ENCODE results near the gene ACVR1B. TPM values are rescaled to one million over a fixed set of nuclear protein-coding genes. Genes with fewer than 3 reads are reported as not detected.

ACVR1B gene
- total RNA-seq, 1 experiment from 2014 or later, result 112 TPM

DNA sequence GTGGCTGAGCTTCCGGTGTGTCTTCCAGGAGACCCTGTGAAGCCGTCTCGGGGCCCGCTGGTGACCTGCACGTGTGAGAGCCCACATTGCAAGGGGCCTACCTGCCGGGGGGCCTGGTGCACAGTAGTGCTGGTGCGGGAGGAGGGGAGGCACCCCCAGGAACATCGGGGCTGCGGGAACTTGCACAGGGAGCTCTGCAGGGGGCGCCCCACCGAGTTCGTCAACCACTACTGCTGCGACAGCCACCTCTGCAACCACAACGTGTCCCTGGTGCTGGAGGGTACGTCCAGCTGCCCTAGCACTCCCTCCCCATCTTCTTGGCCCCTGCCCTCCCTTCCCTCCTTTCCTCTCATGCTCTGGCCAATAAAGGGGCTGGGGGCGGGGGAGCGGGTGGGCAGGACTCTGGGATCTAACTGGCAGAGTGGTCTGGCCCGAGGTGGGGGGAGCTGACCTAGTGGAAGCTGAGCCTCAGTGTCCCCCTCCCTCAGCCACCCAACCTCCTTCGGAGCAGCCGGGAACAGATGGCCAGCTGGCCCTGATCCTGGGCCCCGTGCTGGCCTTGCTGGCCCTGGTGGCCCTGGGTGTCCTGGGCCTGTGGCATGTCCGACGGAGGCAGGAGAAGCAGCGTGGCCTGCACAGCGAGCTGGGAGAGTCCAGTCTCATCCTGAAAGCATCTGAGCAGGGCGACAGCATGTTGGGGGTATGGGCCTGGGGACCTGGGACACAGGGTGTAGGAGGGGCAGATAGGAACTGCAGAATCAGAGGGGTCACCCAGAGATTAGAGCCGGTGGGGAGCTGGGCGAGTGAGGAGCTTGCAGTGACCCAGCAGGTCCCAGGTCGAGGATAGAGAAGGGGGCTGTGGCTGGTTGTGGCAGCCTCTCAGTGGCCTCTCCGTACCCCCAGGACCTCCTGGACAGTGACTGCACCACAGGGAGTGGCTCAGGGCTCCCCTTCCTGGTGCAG lies 38.1 kb upstream of the ACVR1B start:
- CTCF ChIA-PET, result interaction anchor here (1.0 kb wide), 2 partner anchors 10 to 79 kb away, joined by 3 to 4 read pairs; no protein-coding TSS in a partner anchor
- BruUV-seq (replicated peaks), result no TSS peak

DNA sequence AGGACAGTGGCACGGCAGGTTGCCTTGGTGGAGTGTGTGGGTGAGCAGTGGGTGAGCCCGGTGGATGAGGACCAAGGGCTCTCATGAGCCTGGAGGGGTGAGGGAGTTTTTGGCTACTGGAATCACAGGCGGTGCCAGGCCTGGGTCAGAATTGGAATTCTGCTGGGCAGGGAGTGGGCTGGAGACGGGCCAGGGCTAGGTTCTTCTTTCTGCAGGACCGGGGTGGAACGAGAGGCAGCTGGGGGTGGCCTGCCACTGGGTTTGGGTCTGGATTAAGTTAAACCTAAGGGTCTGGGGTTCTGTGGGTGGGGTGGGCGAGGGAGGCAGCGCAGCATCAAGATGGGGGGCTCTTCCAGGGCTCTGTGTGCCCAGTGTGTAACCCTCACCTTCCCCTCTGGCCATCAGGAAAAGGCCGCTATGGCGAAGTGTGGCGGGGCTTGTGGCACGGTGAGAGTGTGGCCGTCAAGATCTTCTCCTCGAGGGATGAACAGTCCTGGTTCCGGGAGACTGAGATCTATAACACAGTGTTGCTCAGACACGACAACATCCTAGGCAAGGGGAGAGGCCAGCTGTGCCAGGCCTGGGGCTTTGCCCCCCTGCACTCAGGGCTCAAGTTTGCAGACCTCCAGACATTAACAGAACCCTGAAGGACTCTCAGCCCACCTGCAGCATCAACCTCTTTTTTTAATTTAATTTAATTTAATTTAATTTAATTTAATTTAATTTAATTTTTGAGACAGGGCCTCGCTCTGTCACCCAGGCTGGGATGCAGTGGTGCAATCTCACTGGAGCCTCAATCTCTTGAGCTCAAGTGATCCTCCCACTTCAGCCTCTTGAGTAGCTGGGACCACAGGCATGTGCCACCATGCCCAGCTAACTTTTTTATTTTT lies 37.2 kb upstream of the ACVR1B start:
- Histone ChIP-seq H3K27me3 (replicated peaks; ENCODE audit: control insufficient read depth, insufficient read depth, low read length) (no peaks in the 10 kb centered on the region), H3K4me1 (no peaks in the 10 kb centered on the region; the same call in 1 of the 2 replicates), H3K4me3 (ENCODE audit: low read depth, low read length) (no peak overlapping the region), H3K36me3 (ENCODE audit: control insufficient read depth, insufficient read depth, low read length) (no peaks in the 10 kb centered on the region), H3K9me3 (no peaks in the 10 kb centered on the region)
- BruUV-seq (replicated peaks), result no TSS peak
- no peak overlapping the region for H3K27ac Mint-ChIP-seq (ENCODE audit: unreplicated experiment)
- ChIA-PET CTCF (no interaction called here), POLR2A (no interaction called here)
- intact Hi-C loops (cut with micrococcal nuclease; ENCODE audit: unreplicated experiment), result no loop called here
- H3K27me3 Mint-ChIP-seq (ENCODE audit: insufficient read depth, unreplicated experiment), result no peaks in the 10 kb centered on the region
- H3K9me3 Mint-ChIP-seq (ENCODE audit: unreplicated experiment), result no peaks in the 10 kb centered on the region
- peaks cover 9% of the 10 kb centered on the region for H3K4me1 Mint-ChIP-seq (ENCODE audit: low read depth, unreplicated experiment)
- DNase-seq, result peak in 1 of 2 experiments; percentile 25
- no peak overlapping the region for H3K4me3 Mint-ChIP-seq (ENCODE audit: unreplicated experiment)
- TF ChIP-seq, protein P1, sequence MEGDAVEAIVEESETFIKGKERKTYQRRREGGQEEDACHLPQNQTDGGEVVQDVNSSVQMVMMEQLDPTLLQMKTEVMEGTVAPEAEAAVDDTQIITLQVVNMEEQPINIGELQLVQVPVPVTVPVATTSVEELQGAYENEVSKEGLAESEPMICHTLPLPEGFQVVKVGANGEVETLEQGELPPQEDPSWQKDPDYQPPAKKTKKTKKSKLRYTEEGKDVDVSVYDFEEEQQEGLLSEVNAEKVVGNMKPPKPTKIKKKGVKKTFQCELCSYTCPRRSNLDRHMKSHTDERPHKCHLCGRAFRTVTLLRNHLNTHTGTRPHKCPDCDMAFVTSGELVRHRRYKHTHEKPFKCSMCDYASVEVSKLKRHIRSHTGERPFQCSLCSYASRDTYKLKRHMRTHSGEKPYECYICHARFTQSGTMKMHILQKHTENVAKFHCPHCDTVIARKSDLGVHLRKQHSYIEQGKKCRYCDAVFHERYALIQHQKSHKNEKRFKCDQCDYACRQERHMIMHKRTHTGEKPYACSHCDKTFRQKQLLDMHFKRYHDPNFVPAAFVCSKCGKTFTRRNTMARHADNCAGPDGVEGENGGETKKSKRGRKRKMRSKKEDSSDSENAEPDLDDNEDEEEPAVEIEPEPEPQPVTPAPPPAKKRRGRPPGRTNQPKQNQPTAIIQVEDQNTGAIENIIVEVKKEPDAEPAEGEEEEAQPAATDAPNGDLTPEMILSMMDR (IDR thresholded peaks at IDR 0.05; ENCODE audit: insufficient read depth in 1 of 2, low read depth in 1 of 2, low read length in 1 of 2, severe bottlenecking in 1 of 2, unreplicated experiment in 1 of 2), result no peak
- H3K36me3 Mint-ChIP-seq (ENCODE audit: insufficient read depth, unreplicated experiment), result no peaks in the 10 kb centered on the region

More for the DNA sequence above, 38.1 kb upstream of the ACVR1B start:
- Mint-ChIP-seq H3K27ac (ENCODE audit: unreplicated experiment) (no peak overlapping the region), H3K4me3 (ENCODE audit: unreplicated experiment) (no peak overlapping the region), H3K4me1 (ENCODE audit: low read depth, unreplicated experiment) (peaks cover 9% of the 10 kb centered on the region), H3K27me3 (ENCODE audit: insufficient read depth, unreplicated experiment) (no peaks in the 10 kb centered on the region), H3K9me3 (ENCODE audit: unreplicated experiment) (no peaks in the 10 kb centered on the region), H3K36me3 (ENCODE audit: insufficient read depth, unreplicated experiment) (no peaks in the 10 kb centered on the region)
- H3K36me3 ChIP-seq (ENCODE audit: control insufficient read depth, insufficient read depth, low read length), result no peaks in the 10 kb centered on the region
- H3K27me3 ChIP-seq (replicated peaks; ENCODE audit: control insufficient read depth, insufficient read depth, low read length), result no peaks in the 10 kb centered on the region
- POLR2A ChIA-PET, result no interaction called here
- intact Hi-C loops (cut with micrococcal nuclease; ENCODE audit: unreplicated experiment), result no loop called here
- peak in 1 of 2 experiments; percentile 28 for DNase-seq
- H3K4me1 ChIP-seq, result no peaks in the 10 kb centered on the region
- no peak overlapping the region for H3K4me3 ChIP-seq (ENCODE audit: low read depth, low read length)
- H3K9me3 ChIP-seq, result no peaks in the 10 kb centered on the region
- TF ChIP-seq, protein P1 (IDR thresholded peaks at IDR 0.05; ENCODE audit: insufficient read depth in 1 of 2, low read depth in 1 of 2, low read length in 1 of 2, severe bottlenecking in 1 of 2, unreplicated experiment in 1 of 2), result peak; percentile 3 to 9

DNA sequence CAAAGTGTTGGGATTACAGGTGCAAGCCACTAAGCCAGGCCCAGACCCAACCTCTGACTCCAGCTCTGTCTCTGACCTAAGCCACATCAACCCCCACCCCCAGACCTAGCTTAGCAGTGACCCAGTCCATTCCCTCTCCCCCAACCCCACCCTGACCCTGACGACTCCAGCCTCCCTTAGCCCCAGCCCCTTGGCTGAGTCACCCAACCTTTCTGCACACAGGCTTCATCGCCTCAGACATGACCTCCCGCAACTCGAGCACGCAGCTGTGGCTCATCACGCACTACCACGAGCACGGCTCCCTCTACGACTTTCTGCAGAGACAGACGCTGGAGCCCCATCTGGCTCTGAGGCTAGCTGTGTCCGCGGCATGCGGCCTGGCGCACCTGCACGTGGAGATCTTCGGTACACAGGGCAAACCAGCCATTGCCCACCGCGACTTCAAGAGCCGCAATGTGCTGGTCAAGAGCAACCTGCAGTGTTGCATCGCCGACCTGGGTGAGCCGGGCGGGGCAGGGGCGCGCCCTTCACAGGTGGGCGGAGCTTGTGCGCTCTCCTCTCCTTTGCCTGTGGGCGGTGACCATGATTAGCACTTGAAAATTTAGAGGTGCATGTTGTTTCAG lies 36.4 kb upstream of the ACVR1B start:
- Histone ChIP-seq H3K4me1 (no peaks in the 10 kb centered on the region; the same call in 1 of the 2 replicates), H3K27me3 (replicated peaks; ENCODE audit: control insufficient read depth, insufficient read depth, low read length) (no peaks in the 10 kb centered on the region), H3K9me3 (no peaks in the 10 kb centered on the region), H3K4me3 (ENCODE audit: low read depth, low read length) (no peak overlapping the region), H3K36me3 (ENCODE audit: control insufficient read depth, insufficient read depth, low read length) (no peaks in the 10 kb centered on the region)
- ChIA-PET CTCF (interaction anchor here (0.6 kb wide), 1 partner anchor 15 kb away, joined by 11 read pairs; no protein-coding TSS in a partner anchor), POLR2A (no interaction called here)
- TF ChIP-seq, protein P1 (IDR thresholded peaks at IDR 0.05; ENCODE audit: insufficient read depth in 1 of 2, low read depth in 1 of 2, low read length in 1 of 2, severe bottlenecking in 1 of 2, unreplicated experiment in 1 of 2), result no peak
- Mint-ChIP-seq H3K36me3 (ENCODE audit: insufficient read depth, unreplicated experiment) (no peaks in the 10 kb centered on the region), H3K27me3 (ENCODE audit: insufficient read depth, unreplicated experiment) (no peaks in the 10 kb centered on the region), H3K4me3 (ENCODE audit: unreplicated experiment) (no peak overlapping the region), H3K4me1 (ENCODE audit: low read depth, unreplicated experiment) (peaks cover 9% of the 10 kb centered on the region), H3K27ac (ENCODE audit: unreplicated experiment) (peak overlapping the region; percentile 69), H3K9me3 (ENCODE audit: unreplicated experiment) (no peaks in the 10 kb centered on the region)
- intact Hi-C loops (cut with micrococcal nuclease; ENCODE audit: unreplicated experiment), result no loop called here
- peak in 1 of 2 experiments; percentile 24 for DNase-seq
- no TSS peak for BruUV-seq (replicated peaks)

Data from Caco-2 (cell line).